ENCODE results near the gene BRIP1. TPM values are rescaled to one million over a fixed set of nuclear protein-coding genes. Genes with fewer than 3 reads are reported as not detected.

Gene BRIP1
- total and polyA plus RNA-seq, 2 donors (not counting 3 experiments of a cell fraction or from before 2014, with no cell fraction given), result 1.8 to 12.1 TPM

DNA sequence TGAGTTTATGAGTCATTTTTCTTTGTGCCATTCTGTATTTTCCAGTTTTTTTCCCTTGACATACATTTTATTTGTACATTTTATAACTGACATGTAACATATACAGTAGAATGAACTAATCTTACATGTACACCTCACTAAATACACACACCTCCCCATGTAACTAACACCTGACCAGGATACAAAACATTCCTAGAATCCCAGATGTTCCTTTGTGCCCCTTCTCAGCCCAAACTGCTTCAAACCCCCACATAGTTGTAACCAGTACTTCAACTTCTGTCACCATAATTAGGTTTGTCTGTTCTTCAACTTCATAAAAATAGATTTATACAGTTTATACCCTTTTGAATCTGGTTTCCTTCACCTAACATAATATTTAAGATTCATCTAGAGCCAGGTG lies 73.5 kb downstream of the BRIP1 start:
- intact Hi-C loops (cut with micrococcal nuclease), result no loop called here
- no peak for FAIRE-seq
- CTCF ChIA-PET, result no interaction called here

More for the DNA sequence above, 73.5 kb downstream of the BRIP1 start:
- no peaks in the 10 kb centered on the region for H3K79me2 ChIP-seq (ENCODE audit: control insufficient read depth, insufficient read depth, low read length)
- dilution Hi-C loops (cut with MboI; ENCODE audit: extremely low pct_ligation_motif_present, low sequenced_read_pairs), result no loop called here
- no peaks in the 10 kb centered on the region for H3K36me3 ChIP-seq (ENCODE audit: control insufficient read depth in 2 of 2, extremely low read depth in 1 of 2, insufficient read depth in 2 of 2, low read length in 2 of 2)
- no peak for TF ChIP-seq MYC (IDR thresholded peaks at IDR 0.05; ENCODE audit: low read depth, low read length)
- no peak for TF ChIP-seq JUN (IDR thresholded peaks at IDR 0.05; ENCODE audit: borderline replicate concordance, insufficient read depth, insufficient read length, low read depth)
- TF ChIP-seq FOS (IDR thresholded peaks at IDR 0.05; ENCODE audit: borderline replicate concordance, insufficient read depth, low read length), result no peak
- TF ChIP-seq EZH2 (IDR thresholded peaks at IDR 0.05; ENCODE audit: borderline replicate concordance, low read depth, low read length, severe bottlenecking), result no peak
- no peak for TF ChIP-seq POLR2A (IDR thresholded peaks at IDR 0.05; ENCODE audit: low read depth, low read length)
- TF ChIP-seq, protein P1, sequence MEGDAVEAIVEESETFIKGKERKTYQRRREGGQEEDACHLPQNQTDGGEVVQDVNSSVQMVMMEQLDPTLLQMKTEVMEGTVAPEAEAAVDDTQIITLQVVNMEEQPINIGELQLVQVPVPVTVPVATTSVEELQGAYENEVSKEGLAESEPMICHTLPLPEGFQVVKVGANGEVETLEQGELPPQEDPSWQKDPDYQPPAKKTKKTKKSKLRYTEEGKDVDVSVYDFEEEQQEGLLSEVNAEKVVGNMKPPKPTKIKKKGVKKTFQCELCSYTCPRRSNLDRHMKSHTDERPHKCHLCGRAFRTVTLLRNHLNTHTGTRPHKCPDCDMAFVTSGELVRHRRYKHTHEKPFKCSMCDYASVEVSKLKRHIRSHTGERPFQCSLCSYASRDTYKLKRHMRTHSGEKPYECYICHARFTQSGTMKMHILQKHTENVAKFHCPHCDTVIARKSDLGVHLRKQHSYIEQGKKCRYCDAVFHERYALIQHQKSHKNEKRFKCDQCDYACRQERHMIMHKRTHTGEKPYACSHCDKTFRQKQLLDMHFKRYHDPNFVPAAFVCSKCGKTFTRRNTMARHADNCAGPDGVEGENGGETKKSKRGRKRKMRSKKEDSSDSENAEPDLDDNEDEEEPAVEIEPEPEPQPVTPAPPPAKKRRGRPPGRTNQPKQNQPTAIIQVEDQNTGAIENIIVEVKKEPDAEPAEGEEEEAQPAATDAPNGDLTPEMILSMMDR (IDR thresholded peaks at IDR 0.05; ENCODE audit: extremely low read depth in 1 of 2, insufficient read depth in 1 of 2, low read depth in 1 of 2, low read length in 2 of 2), result no peak
- no peak for TF ChIP-seq POLR2AphosphoS5 (IDR thresholded peaks at IDR 0.05; ENCODE audit: insufficient read depth, low read depth, low read length)
- TF ChIP-seq GATA2 (IDR thresholded peaks at IDR 0.05; ENCODE audit: insufficient read depth, insufficient read length, low read depth, low read length), result no peak
- TF ChIP-seq, protein P2, sequence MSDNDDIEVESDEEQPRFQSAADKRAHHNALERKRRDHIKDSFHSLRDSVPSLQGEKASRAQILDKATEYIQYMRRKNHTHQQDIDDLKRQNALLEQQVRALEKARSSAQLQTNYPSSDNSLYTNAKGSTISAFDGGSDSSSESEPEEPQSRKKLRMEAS (IDR thresholded peaks at IDR 0.05; ENCODE audit: insufficient read depth, insufficient read length), result no peak
- no peaks in the 10 kb centered on the region for H3K9me1 ChIP-seq (replicated peaks; ENCODE audit: control insufficient read depth, extremely low read depth, insufficient read depth, low read length)
- no peak overlapping the region for H3K27ac ChIP-seq (ENCODE audit: insufficient read depth, low read depth, low read length)
- H2AFZ ChIP-seq (ENCODE audit: low read depth, low read length), result no peak overlapping the region
- no peaks in the 10 kb centered on the region for H3K4me1 ChIP-seq (ENCODE audit: control insufficient read depth, extremely low read depth, insufficient read depth, low read length)
- no peaks in the 10 kb centered on the region for H4K20me1 ChIP-seq (replicated peaks; ENCODE audit: control insufficient read depth, extremely low read depth, insufficient read depth, low read length)
- H3K4me2 ChIP-seq (ENCODE audit: insufficient read depth, low read length), result no peak overlapping the region
- DNase-seq (ENCODE audit: low read depth, low spot score), result no peak
- BruUV-seq (replicated peaks), result no TSS peak
- no peaks in the 10 kb centered on the region for H3K27me3 ChIP-seq (ENCODE audit: control insufficient read depth in 2 of 2, insufficient read depth in 2 of 2, low read length in 2 of 2)
- no peak overlapping the region for H3K9ac ChIP-seq (replicated peaks; ENCODE audit: extremely low read depth, insufficient read depth, low read length)
- H3K4me3 ChIP-seq (replicated peaks in 1 of 3; ENCODE audit: insufficient read depth in 1 of 3, low read depth in 1 of 3, low read length in 3 of 3), result no peak overlapping the region
- no peaks in the 10 kb centered on the region for H3K9me3 ChIP-seq (replicated peaks; ENCODE audit: control insufficient read depth, insufficient read depth, low read length)
- POLR2A ChIA-PET, result no interaction called here
